Stimulated activated CD8-positive, alpha-beta memory T cell treated with anti-CD3 and anti-CD28 coated beads, Interleukin-15, amount 100 ng/mL, for 24 hours (primary cell): ENCODE data around the gene MYOM1.

Source experiments
- DNase-seq: peaks from one replicate; pipeline ENCODE4 v3.0.0-alpha.2; 2020; ENCODE audit warnings: low read depth

MYOM1 gene

GRCh38 chr18:3219631-3220335 is at the start of gene MYOM1:
MYOM1 (minus strand) TSS chr18:3219968; CDS start chr18:3215223, 4,745 bp downstream.
- no peak for DNase-seq

GRCh38 chr18:3269241-3269913 is 49.6 kb upstream of the MYOM1 start:
- DNase-seq = no peak

GRCh38 chr18:3268306-3268705 is 48.5 kb upstream of the MYOM1 start:
- DNase-seq = no peak

GRCh38 chr18:3266062-3266608 is 46.4 kb upstream of the MYOM1 start:
- no peak for DNase-seq

- no peak for DNase-seq
Observed at GRCh38 chr18:3265564-3266033, 45.8 kb upstream of the MYOM1 start.

- DNase-seq = no peak
Observed at GRCh38 chr18:3264362-3264761, 44.6 kb upstream of the MYOM1 start.

- DNase-seq = no peak
Observed at GRCh38 chr18:3263132-3263700, 43.4 kb upstream of the MYOM1 start.

GRCh38 chr18:3262234-3263131 is 42.7 kb upstream of the MYOM1 start:
- no peak for DNase-seq

- DNase-seq = peak; percentile 55
Observed at GRCh38 chr18:3261373-3262233, 41.8 kb upstream of the MYOM1 start, which contains the start of gene MYL12B. MYL12B (plus strand) TSS chr18:3262133; CDS start chr18:3272899, 10,766 bp downstream.

GRCh38 chr18:3260995-3261372 is 41.2 kb upstream of the MYOM1 start:
- DNase-seq = no peak

- no peak for DNase-seq
Observed at GRCh38 chr18:3257627-3258120, 37.9 kb upstream of the MYOM1 start.

GRCh38 chr18:3256693-3257626 is 37.2 kb upstream of the MYOM1 start:
- no peak for DNase-seq

GRCh38 chr18:3255611-3256165 is 35.9 kb upstream of the MYOM1 start:
- DNase-seq = no peak

GRCh38 chr18:3254725-3255124 is 35.0 kb upstream of the MYOM1 start:
- no peak for DNase-seq

- DNase-seq = no peak
Observed at GRCh38 chr18:3252843-3253242, 33.1 kb upstream of the MYOM1 start.

- no peak for DNase-seq
Observed at GRCh38 chr18:3251963-3252277, 32.2 kb upstream of the MYOM1 start.

GRCh38 chr18:3251249-3251962 is 31.6 kb upstream of the MYOM1 start:
- no peak for DNase-seq

GRCh38 chr18:3250237-3251107 is 30.7 kb upstream of the MYOM1 start:
- no peak for DNase-seq
